Measurements from ENCODE around the gene POC1A.

POC1A gene

GRCh38 chr3:52154135-52155094 lies at the start of gene POC1A:
TSS of gene POC1A (minus strand) at chr3:52154423. CDS start at chr3:52154372, 51 bp downstream.
- TF ChIP-seq CTCF (IDR thresholded peaks at IDR 0.05), result no peak

DNA sequence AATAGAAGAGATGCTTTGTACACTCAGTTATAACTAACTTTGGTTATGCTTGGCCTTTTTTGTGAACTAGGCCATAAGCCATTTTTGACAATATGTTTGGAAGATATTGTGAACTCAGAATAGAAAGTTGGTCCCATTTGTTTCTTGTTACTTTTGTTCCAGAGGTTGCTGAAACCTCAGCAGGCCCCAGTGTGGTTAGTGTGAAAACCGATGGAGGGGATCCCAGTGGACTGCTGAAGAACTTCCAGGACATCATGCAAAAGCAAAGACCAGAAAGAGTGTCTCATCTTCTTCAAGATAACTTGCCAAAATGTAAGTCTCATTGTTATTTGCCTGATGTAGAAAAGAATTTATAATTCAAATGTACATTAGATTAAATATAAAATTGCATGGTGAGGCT lies 49.5 kb upstream of the POC1A start:
- TF ChIP-seq CTCF (IDR thresholded peaks at IDR 0.05), result no peak

DNA sequence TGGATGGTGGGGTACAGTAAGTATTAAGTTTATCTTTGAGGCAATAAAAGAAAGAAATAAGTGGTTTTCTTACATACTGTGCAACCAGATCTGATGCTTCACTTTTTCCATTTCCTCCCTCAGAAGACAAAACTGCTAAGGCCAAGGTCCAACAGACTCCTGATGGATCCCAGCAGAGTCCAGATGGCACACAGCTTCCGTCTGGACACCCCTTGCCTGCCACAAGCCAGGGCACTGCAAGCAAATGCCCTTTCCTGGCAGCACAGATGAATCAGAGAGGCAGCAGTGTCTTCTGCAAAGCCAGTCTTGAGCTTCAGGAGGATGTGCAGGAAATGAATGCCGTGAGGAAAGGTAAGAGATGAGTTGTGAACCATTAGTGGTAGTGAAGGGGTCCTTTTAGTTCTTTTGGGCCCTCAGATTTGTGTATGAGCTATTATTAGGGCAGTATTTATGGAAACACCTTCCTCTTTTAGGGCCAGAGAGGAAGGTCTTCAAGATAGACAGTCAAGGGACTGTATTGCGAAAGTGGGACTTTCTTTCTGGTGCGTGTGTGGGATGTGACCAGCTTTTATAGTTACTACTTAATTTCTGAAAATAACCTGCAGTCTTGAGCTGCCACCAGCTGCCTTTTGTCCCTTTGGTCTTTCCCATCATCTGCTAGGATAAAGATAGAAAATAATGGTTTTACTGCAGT lies 48.3 kb upstream of the POC1A start:
- no peak for TF ChIP-seq CTCF (IDR thresholded peaks at IDR 0.05)

- no peak for TF ChIP-seq CTCF (IDR thresholded peaks at IDR 0.05)
These were observed 46.9 kb upstream of the POC1A start for GRCh38 chr3:52200981-52201679.

- no peak for TF ChIP-seq CTCF (IDR thresholded peaks at IDR 0.05)
These were observed 44.7 kb upstream of the POC1A start for GRCh38 chr3:52198643-52199608.

DNA sequence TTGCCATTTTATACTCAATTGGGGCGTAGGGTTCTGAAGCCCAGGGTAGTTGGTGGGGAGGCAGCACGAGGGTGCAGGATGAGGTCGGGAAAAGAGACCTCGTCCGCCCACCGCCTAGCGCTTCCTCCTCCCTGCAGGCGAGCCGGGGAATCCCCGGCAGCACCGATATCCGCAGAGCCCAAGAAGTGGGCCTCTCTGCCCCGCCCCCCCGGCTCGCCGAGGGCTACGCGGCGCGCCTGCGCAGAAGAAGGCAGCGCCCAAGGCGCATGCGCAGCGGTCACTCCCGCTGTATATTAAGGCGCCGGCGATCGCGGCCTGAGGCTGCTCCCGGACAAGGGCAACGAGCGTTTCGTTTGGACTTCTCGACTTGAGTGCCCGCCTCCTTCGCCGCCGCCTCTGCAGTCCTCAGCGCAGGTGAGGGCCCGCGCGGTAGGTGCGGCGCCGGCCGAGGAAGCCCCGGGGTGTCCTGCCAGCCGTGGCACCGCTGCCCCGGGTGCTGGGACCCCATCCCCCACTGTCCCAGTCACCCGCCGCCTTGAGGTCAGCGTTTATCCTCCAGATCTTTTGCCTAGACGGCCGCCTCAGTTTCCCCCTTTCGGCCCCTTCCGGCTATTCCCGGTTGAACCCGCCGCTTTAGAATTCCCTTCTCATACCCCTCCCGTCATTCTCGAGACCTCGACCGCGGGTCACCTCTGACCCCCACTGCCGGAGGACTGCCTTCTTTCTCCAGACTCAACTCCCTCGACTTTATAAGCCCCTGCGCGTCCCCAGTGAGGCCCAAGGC lies 43.8 kb upstream of the POC1A start, which contains the start of gene ALAS1:
TSS of gene ALAS1 (plus strand) at position 319 of the 784 bp plus-strand sequence. CDS start 1,082 bp downstream, outside the sequence.
- TF ChIP-seq CTCF (IDR thresholded peaks at IDR 0.05), result no peak

All from LNCAP (cell line).